HG02970 (cell line): ENCODE data around the gene MEX3A.
"Not testable (repeated sequence)": the region's sequence is repeated elsewhere in the genome, so short reads cannot be mapped to it uniquely, and the experiment has no call there.

ENCODE experiments used
- ATAC-seq: cut with Tn5 transposase; IDR thresholded peaks from one replicate; pipeline ENCODE4 v1.9.1; 2021; ENCODE audit warnings: mild to moderate bottlenecking, moderate library complexity, moderate number of reproducible peaks; ENCODE audit not compliant: unreplicated experiment, low FRiP score

MEX3A gene

DNA sequence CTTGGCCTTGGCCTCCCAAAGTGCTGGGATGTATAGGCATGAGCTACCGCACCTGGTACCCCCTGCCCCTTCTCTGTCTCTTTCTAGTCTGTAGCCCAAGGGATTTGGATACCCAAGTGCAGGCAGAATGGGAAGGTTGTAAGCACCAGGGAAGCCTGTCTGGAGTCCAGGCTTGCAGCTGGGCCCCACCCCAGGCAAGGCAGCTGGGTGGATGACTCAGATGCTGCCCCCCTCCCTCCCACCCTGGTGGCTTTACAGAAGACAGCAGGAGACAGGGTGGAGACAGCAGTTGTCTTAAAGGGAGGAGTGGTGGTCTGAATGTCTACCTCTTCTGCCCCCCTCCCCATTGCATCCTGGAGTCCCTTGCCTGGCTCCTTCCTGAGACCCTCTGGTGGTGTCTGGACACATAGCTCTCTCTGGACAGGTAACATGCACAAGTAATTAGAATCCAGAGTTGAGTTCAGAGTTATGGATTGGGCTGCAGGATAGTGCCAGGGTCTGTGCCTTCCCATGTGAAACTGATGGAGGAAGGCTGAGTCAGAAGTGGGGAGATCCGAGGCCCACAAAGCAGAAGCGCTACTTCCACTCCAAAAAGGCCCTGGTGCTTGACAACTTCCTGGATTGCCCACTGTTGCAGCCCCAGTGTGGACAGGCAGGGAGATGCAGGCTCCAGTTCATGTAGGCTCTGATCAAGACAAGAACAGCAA lies 37.4 kb upstream of the MEX3A start:
- ATAC-seq, result no peak

GRCh38 chr1:156118177-156118868 lies 36.1 kb upstream of the MEX3A start:
- ATAC-seq, result no peak

DNA sequence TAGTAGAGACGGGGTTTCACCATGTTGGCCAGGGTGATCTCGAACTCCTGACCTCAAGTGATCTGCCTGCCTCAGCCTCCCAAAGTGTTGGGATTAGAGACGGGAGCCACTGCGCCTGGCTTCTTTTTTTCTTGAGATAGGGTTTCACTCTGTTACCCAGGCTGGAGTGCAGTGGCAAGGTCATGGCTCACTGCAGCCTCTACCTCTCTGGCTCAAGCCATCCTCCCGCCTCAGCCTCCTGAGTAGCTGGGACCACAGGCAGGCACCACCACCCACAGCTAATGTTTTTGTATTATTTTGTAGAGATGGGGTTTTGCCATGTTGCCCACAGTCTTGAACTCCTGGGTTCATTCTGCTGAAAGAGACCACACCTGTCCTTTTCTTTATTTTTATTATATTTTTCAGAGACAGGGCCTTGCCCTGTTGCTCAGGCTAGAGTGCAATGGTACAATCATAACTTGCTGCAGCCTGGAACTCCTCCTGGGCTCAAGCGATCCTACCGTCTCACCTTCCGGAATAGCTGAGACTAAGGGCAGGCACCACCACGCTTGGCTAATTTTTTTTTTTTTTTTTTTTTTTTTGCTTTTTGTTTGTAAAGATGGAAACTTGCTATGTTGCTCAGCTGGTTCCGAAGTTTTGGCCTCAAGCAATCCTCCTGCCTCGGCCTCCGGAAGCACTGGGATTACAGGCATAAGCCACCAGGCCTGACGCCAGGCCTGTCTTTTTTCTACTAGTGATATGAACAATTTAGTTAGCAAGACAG lies 35.3 kb upstream of the MEX3A start:
- no peak for ATAC-seq

- ATAC-seq, result not testable (repeated sequence)
These were observed 34.5 kb upstream of the MEX3A start for GRCh38 chr1:156116731-156117130.

DNA sequence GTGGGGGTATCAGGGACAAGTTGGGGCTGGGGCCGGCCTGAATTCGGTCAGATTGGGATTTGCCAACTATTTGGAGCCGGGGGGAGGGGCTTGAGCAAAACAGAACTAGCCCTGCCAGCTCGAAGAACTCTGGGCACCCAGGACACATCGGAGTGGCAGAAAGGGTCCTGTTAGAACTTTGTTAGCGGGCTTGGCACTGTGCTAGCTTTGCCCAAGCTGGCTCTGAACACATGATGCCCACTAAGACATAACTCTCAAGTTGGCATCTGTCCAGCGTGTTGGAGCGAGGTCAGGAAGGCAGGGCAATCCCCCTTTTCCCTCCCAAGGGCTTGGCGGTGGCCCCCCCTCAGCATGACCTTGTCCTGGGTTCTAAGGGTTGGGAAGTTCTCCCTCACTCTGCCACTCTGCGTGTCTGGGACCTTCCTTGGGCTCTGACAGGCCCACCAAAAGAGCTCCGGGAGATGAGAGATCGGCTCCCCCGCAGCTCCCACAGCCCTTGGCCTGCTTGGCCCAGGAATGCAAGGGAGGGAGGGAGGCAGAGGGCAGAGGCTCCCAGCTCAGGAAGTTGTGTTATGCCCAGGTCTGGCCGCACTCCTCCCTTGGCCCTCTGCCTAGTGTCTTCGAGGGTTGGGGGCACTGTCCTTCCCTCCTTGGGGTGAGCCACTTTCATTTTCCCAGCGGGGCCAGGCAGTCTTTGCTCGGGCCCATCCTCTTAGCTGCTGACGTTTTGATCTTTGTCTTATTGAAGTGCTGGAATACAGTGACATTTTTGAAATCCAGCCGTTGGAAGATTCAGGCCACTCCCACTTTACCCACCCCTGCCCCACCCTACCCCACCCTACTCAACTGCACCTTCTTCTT lies 33.5 kb upstream of the MEX3A start:
- ATAC-seq, result no peak

GRCh38 chr1:156114919-156115513 lies 32.8 kb upstream of the MEX3A start:
- ATAC-seq, result no peak

- ATAC-seq, result peak; percentile 66
These were observed 32.0 kb upstream of the MEX3A start, which contains the start of gene LMNA for GRCh38 chr1:156114101-156114918. LMNA (plus strand) TSS chr1:156114711; CDS start chr1:156114919, 208 bp downstream.

DNA sequence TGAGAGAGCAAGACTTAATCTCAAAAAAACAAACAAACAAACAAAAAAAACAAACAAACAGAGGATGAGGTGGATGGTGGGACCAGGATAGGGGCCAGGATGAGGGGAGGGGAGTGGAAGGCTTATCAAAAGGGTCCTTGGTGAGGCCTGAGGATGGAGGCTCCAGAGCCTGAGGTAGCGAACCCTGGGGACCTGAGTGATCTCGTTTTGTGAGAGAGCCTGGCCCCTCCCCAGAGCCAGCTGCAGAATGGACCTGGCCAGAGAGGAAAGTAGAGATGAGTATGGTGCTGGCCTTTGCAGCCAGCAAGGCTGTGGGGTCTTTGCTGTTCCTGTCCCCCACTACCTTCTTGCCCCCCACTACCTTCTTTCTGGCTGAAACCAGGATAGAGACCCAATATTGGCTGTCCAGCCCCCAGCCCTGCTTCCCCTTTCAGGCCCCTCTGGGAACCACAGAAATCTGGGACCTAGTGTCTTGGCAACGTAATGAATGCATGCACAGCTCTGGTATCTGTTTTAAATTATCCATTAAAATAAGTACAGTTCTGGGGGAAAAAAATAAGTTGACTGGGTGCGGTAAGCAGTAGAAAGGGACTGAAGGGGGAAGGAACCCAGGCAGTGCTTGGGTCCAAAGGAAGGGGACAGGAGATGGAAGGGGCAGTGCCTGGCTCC lies 31.2 kb upstream of the MEX3A start:
- no peak for ATAC-seq

- ATAC-seq, result no peak
These were observed 30.2 kb upstream of the MEX3A start for GRCh38 chr1:156112276-156113137.

DNA sequence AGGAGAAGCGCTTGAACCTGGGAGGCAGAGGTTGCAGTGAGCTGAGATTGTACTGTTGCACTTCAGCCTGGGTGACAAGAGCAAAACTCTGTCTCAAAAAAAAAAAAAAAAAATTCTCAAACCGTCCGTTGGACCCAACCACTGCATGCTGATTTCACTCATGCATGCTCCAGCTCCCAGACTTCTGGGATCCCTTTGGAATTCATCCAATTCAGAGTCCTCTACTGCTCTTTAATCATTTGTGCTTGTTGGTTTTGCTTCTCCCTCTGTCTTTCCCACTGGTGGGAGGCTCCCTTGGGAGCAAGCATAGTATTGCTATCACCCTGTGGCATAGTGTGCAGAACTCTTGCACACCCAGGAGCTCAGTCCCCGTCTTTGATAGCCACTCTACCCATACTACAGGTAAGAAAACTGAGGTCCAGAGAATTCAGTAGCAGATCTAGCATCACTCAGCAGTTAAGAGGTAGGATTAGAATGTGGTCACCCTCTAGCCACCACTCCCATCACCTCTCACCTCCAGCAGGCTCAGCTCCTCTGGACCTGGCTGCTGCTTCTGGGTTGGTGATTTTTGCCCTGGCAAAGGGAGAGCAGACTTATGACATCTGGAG lies 29.2 kb upstream of the MEX3A start:
- ATAC-seq, result no peak

GRCh38 chr1:156110252-156110651 lies 28.0 kb upstream of the MEX3A start:
- ATAC-seq, result no peak

GRCh38 chr1:156108664-156109241 lies 26.5 kb upstream of the MEX3A start:
- no peak for ATAC-seq

- no peak for ATAC-seq
These were observed 25.8 kb upstream of the MEX3A start for GRCh38 chr1:156108057-156108456.

DNA sequence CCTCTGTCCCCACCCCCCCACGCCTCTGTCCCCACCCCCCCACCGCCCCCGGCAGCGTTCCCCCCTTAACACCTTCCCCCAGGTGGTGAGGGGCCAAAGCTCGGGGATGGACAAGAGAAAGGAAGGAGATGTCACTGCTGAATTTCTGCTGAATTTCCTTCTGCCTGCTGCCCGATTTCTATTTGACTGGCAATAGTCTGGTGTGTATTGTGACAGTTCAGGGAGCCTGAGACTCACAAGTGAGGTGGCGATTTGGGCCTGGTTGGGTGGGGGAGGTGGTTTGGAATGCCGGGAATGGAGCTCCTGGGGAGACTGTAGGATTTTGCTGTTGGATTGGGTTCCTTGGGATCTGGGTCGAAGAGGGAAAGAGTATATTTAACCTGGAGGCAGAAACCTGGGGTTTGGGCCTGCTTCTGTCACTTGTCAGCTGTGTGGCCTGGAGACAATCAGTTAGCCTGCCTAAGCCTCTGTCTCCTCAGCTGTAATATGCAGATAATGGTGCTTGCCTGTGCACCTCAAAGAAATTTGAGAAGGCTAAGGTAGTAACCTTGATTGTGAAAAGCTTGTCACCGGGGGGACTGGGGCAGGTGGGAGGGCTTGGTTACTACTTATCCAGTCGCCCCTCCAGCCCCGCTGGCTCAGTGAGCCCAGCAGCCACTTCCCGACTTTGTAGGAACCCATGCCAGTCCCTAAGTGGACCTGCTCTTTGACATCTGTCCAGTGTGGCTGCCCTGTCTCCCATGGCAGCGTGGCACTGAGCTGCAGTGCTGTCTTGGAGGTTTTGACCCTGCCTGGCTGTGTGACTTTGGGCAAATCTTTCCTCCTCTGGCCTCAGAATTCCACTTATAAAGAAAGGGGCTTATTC lies 24.6 kb upstream of the MEX3A start:
- ATAC-seq, result no peak

DNA sequence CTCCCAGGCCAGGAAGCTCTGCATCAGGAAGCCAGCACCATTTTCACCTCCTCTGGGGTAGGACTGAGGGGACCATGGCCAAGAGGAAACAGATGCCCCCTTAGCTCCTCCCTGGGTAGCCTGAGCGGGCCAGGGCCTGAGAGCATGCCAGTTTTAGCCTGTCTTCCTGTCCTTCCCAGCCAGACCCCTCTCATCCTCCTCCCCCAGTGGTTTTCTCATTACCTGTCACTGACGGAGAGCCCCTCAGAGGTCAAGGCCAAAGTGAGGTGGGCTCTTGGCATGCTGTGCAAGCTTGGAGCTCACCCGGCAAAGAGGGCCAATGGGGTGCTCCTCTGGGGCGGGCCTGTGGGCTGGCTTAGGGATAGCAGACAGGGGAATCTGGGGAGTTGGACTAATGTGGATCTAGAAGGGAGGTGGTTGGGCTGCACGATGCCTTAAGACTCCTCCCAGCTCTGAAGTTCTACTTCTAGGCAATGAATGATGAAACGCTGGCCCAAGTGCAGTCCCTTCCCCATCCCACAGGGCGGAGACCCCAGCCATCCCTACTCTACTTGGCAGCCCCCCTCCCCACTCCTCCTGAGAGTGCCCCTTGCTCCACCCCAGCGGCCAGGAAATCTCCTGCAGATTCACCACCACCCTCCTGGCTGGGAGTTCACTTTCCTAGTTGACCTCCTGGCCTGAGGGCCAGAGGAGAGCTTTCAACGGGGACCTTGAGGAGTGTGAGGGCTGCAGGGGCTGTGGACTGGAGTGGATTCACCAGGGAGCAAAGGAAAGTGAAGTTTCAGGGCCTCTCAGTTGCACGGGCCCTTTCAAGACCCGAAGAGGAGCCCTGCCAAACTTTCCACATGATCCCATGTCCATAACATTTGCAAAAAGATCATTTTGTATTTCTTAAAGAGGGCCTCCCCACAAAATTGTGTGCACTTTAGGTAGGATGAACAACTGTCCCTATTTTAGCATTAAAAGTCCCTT lies 22.9 kb upstream of the MEX3A start:
- ATAC-seq, result no peak
